ENCODE data around the gene ARMH4.

Gene ARMH4

DNA sequence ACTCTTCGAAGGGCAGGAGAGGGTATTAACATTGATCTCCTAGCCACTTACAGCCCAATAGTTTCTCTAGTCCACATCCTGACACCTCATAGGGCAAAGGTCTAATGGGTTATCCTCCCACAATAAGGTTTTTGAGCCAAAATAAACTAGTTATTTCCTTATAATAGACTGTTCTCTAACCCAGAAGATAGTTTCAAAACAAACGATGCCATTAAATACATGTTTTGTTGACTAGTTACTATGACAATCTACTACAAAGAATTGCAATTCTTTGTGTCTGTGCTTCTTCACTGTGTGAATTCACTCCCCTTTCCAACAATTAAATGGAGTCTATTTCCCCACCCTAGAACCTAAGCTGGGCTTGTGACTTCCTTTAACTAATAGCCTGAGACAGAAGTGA is 41.5 kb upstream of the ARMH4 start:
- no peak for DNase-seq (ENCODE audit: low spot score)
- TF ChIP-seq, protein P1, sequence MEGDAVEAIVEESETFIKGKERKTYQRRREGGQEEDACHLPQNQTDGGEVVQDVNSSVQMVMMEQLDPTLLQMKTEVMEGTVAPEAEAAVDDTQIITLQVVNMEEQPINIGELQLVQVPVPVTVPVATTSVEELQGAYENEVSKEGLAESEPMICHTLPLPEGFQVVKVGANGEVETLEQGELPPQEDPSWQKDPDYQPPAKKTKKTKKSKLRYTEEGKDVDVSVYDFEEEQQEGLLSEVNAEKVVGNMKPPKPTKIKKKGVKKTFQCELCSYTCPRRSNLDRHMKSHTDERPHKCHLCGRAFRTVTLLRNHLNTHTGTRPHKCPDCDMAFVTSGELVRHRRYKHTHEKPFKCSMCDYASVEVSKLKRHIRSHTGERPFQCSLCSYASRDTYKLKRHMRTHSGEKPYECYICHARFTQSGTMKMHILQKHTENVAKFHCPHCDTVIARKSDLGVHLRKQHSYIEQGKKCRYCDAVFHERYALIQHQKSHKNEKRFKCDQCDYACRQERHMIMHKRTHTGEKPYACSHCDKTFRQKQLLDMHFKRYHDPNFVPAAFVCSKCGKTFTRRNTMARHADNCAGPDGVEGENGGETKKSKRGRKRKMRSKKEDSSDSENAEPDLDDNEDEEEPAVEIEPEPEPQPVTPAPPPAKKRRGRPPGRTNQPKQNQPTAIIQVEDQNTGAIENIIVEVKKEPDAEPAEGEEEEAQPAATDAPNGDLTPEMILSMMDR (IDR thresholded peaks at IDR 0.05; ENCODE audit: extremely low read depth, missing control alignments) = no peak

DNA sequence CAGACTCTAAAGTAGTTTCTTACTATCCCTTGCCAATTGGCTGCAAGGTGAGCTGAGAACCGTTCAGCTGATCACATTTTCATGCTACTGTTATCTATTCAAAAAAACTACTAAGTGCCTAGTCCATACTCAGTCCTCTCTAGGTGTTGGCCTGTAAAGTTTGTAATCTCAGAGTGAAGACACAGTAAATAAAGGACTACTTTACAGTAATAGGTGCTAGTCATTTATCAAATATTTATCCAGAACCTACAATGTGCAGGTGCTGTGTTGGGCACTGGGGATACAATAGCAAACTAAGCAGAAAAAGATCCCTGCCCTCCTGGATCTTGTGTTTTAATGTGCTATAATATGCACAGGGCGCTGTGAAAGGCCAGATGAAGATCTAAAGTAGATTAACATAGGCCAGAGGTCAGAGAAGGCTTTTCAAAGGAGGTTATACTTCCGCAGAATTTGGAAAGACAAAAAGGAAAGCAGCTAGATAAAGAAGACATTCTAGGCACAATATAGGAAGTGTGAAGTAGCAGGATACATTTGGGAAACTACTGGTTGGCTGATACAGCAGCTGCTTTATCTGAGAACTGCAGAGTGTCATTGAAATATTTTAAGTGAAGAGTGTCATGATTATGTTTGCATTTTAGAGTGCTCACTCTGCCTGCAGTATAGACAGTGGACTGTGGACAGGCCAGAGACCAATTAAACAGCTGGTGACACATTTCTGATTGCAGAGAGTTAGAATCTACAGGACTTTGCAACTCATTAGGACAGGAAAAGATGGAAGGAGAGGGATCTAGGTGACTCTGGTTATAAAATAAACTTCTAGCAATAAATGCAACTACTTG is 40.0 kb upstream of the ARMH4 start:
- no peak for DNase-seq (ENCODE audit: low spot score)
- TF ChIP-seq, protein P1 (IDR thresholded peaks at IDR 0.05; ENCODE audit: extremely low read depth, missing control alignments) = no peak

- DNase-seq (ENCODE audit: low spot score) = no peak
- TF ChIP-seq, protein P1 (IDR thresholded peaks at IDR 0.05; ENCODE audit: extremely low read depth, missing control alignments) = no peak
Observed at GRCh38 chr14:58189176-58189575, 37.2 kb upstream of the ARMH4 start.

DNA sequence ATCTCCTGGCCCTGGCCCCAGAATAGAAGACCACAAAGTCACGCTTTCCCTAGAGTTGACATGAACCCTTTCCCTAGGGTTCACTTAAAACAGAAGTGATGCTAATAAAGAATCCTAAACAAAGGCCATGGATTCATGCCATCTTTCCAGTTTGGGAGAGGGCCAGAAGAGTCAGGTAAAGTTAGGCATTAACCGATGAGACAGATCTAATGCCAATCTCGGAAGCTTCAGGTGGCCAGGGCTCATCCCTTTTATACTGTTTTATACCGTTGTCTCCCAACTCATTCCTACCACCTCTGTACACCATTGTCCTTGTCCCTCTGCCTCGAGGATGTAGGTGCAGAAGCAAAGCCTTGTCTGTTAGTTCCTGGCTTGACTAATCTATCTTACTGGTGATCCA is 25.1 kb upstream of the ARMH4 start:
- TF ChIP-seq, protein P1 (IDR thresholded peaks at IDR 0.05; ENCODE audit: extremely low read depth, missing control alignments) = no peak

DNA sequence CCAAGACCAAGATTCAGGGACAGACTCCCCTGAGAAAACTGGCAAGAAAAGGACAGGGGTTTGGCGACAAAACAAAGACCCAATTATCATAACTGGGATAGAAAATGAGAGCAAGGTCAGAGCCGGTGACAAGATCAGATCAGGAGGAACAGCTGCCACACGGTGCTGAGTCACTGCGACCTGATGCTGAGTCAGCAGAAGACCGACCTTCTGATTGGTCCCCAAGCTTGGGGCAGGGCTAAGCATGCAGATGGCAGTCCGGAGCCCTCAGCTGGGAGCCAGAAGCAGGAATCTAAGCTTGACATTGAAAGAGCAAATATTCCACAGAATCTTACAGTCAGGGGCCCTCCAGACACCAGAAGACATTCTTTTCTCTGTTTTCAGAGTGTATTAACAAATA is 19.1 kb upstream of the ARMH4 start:
- DNase-seq (ENCODE audit: low spot score) = peak; percentile 69
- TF ChIP-seq, protein P1 (IDR thresholded peaks at IDR 0.05; ENCODE audit: extremely low read depth, missing control alignments) = no peak

More for the DNA sequence above, 25.1 kb upstream of the ARMH4 start:
- DNase-seq (ENCODE audit: low spot score) = no peak

GRCh38 chr14:58167891-58168290 is 15.9 kb upstream of the ARMH4 start:
- DNase-seq (ENCODE audit: low spot score) = no peak
- TF ChIP-seq, protein P1 (IDR thresholded peaks at IDR 0.05; ENCODE audit: extremely low read depth, missing control alignments) = no peak

- no peak for DNase-seq (ENCODE audit: low spot score)
- TF ChIP-seq, protein P1 (IDR thresholded peaks at IDR 0.05; ENCODE audit: extremely low read depth, missing control alignments) = no peak
Observed at GRCh38 chr14:58167057-58167456, 15.0 kb upstream of the ARMH4 start.
